GM18505 (cell line): ENCODE measurements around the gene ARHGEF38.
"Not testable (repeated sequence)": the region's sequence is repeated elsewhere in the genome, so short reads cannot be mapped to it uniquely, and the experiment has no call there.

Experiments
- ATAC-seq: cut with Tn5 transposase; IDR thresholded peaks from one replicate; pipeline ENCODE4 v1.9.1; 2021; ENCODE audit not compliant: unreplicated experiment
- POLR2A ChIP-seq: IDR thresholded peaks from 4 replicates; pipeline ENCODE4 v1.6.1; 2011; ENCODE audit warnings: borderline replicate concordance; ENCODE audit not compliant: insufficient read depth, insufficient read length; ENCODE audit errors: extremely low read depth

The ARHGEF38 gene

DNA sequence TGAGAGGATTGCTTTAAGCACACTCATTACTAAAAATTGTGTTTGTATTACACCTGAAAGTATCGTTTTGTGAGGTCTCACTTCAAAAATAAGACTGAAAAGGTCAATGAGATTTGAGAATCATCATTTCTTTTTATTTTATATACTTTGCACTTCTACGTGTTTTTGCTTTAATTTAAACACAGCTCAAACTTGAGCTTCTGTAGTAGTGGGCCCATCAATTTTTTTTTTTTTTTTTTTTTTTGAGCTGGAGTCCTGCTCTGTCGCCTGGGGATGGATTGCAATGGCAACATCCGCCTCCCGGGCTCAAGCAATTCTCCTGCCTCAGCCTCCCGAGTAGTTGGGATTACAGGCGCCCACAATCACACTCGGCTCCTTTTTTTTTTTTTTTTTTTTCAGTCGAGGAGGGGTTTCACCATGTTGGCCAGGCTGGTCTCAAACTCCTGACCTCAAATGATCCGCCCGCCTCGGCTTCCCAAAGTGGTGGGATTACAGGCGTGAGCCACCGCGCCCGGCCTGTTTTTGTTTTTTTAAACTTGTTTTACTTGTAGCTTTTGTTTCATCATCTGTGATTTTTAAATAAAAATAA is 157.7 kb downstream of the ARHGEF38 start:
- no peak for TF ChIP-seq POLR2A
- ATAC-seq, result no peak

DNA sequence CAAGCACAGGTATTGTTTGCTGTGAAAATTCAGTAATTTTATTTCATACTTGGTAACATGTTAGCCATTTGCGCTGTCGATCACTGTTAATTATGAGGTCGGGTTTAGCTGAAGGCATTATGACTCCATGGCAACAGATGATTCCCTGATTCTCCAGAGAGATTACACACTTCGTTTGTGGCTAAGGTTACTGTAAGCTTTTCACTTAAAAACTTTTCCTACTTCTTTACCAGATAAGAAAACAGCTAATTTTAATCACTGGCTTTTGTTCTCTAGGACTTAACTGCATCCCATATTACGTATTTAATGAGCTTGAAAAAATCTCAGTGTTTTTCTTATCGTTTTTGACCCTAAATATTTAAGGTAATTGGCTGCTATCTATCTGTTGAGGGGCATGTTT is 158.3 kb downstream of the ARHGEF38 start:
- TF ChIP-seq POLR2A, result no peak
- no peak for ATAC-seq

DNA sequence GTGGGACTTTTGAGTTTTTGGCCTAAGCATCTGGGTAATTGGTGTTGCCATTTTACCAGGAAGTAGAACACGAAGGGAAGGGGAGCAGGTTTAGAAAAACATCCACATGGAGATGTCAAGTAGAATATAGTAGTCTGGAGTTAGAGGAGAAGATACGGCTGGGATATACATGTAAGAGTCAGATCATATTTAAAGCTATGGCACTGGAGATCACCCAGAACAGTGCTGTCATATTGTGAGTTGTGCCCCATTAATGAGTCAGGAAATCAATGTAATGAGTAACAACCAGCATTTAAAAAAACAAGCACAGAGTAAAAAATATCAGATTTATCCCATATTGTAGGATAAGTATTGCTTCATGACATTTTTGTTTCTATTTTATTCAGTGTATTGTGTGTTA is 160.3 kb downstream of the ARHGEF38 start:
- no peak for ATAC-seq
- TF ChIP-seq POLR2A, result no peak

DNA sequence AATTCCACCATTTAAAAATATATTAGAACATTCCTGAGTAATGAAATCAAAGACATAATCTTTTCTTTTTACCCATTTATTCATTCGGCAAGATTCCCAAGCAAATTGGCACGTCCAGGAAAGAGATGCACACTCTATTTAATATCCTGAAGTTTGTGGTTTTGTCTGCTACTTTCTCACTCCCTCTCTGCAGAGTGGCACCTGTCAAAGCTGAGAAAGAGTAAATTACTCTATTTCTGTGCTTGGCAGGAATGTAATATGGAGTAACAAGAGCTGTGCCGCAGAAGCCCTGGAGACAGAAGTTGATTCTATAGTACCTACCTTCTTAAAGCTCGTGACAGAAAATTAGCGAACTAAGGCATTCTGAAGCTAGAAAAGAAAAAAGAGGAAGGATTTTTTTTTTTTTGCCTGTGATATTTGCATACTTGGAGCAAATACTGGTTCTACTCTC is 161.7 kb downstream of the ARHGEF38 start:
- TF ChIP-seq POLR2A, result no peak
- ATAC-seq, result peak; percentile 58

DNA sequence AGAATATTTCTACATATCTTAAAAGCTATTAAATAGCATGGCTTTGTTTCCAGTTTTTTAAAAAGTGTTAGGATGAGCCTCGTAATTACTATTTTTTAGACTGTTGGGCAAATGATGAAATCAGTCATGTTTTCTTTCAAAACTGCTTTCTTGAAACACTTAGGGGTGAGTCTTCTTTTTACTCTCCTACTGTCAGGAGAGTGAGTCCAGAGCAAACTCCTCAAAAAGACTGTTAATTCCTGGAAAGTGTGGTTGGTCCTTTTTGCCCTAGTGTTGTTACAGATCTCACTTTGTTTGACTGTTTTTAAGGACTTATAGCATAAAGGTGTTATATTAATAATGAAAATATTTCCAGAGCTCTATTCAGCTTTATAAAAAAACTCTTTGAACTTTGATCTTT is 162.5 kb downstream of the ARHGEF38 start:
- no peak for ATAC-seq
- TF ChIP-seq POLR2A, result no peak

DNA sequence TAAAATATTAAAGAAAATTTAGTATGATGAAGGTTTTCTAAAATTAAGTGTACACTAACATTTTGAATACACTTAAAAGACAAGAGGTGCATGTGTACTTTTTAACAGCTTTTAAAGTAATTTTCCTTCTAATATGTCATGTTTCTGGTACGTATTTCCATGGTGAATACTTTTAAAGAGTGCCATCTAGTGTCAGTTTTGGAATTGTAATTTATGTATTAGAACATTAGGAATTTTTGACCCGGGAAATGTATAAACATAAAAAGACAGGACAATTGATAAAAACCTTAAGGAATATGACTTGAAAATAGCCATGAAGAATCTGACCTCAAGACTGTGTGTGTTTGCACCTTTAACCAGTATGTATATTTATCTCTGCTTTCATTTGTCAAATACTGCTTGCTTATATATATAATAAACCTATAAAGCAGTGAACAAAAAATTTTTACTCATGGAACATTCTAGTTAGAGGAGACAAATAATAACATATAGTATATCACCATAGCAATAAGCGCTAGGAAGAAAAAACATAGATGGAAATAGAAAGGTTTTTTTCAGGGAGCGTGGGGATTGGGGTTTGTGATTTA is 163.4 kb downstream of the ARHGEF38 start:
- no peak for TF ChIP-seq POLR2A
- no peak for ATAC-seq

DNA sequence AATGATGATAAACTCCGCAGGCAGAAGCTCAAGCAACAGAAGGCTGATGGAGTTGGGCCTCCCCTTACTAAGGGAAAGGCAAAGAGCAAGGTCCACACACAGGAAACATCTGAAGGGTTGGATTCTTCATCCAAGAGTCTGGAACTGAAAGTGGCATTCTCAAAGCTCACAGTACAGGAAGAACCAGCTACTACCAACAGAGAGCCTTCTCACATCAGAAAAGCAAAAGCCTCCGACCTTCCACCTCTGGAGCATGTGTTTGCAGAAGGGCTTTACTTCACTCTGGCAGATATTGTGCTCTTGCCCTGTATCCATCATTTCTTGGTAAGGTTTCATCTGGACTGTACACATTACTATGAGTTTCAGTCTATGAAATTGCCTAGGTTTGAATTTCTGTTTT is 166.8 kb downstream of the ARHGEF38 start:
- no peak for TF ChIP-seq POLR2A
- no peak for ATAC-seq

DNA sequence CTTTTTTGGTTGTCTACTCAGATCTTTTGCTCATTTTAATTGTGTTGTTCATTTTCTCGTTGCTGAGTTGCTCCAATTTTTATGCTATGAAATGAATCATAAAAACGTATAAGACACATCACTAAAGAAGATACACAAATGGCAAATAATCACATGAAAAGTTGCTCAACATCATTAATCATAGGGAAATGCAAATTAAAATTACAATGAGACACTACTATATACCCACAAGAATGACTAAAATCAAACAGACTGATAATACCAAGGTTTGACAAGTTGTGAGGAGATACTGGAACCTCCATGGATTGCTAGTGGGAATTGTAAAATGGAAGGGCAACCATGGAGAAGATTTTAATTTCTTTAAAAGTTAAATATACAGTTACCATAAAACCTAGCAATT is 173.2 kb downstream of the ARHGEF38 start:
- ATAC-seq, result no peak
- TF ChIP-seq POLR2A, result no peak

DNA sequence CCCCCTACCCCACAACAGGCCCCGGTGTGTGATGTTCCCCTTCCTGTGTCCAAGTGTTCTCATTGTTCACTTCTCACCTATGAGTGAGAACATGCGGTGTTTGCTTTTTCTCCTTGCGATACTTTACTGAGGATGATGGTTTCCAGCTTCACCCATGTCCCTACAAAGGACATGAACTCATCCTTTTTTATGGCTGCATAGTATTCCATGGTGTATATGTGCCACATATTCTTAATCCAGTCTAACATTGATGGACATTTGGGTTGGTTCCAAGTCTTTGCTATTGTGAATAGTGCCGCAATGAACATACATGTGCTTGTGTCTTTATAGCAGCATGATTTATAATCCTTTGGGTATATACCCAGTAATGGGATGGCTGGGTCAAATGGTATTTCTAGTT is 177.5 kb downstream of the ARHGEF38 start:
- not testable (repeated sequence) for ATAC-seq
